K562 (cell line): ENCODE measurements around the gene ALOXE3. TPM values are rescaled to one million over a fixed set of nuclear protein-coding genes. Genes with fewer than 3 reads are reported as not detected.

Experiments
- C11orf30 ChIP-seq: fragments of 450-650 bp; IDR thresholded peaks from 2 replicates; pipeline ENCODE4 v1.6.1; 2016; ENCODE audit warnings: low read depth, mild to moderate bottlenecking
- ELF4 ChIP-seq: fragments of 450-650 bp; formaldehyde crosslinking; IDR thresholded peaks from 2 replicates; pipeline ENCODE4 v1.4.0; 2022; ENCODE audit warnings: missing genetic modification characterization
- HDGF ChIP-seq: fragments of 450-650 bp; IDR thresholded peaks from 2 replicates; pipeline ENCODE4 v1.6.1; 2016
- HMGXB4 ChIP-seq: sonication (generic); formaldehyde crosslinking; IDR thresholded peaks from 2 replicates; pipeline ENCODE4 v1.8.1; 2023; ENCODE audit warnings: mild to moderate bottlenecking, missing genetic modification reagents
- HNRNPL ChIP-seq: fragments of 200-400 bp; formaldehyde crosslinking; IDR thresholded peaks from 2 replicates; pipeline ENCODE4 v1.6.1; 2017; ENCODE audit warnings: low read depth, mild to moderate bottlenecking, low read length
- HNRNPUL1 ChIP-seq: fragments of 200-400 bp; formaldehyde crosslinking; IDR thresholded peaks from 2 replicates; pipeline ENCODE4 v1.6.1; 2017; ENCODE audit warnings: low read length
- MCM5 ChIP-seq: fragments of 450-650 bp; IDR thresholded peaks from 2 replicates; pipeline ENCODE4 v1.6.1; 2016; ENCODE audit warnings: low read depth
- NFIX ChIP-seq: fragments of 250-450 bp; sonication (Bioruptor Pico); IDR thresholded peaks from 2 replicates; pipeline ENCODE4 v1.4.0; 2020; ENCODE audit warnings: low read depth, mild to moderate bottlenecking, moderate library complexity
- PPARD ChIP-seq: fragments of 250-450 bp; sonication (Bioruptor Pico); IDR thresholded peaks from 2 replicates; pipeline ENCODE4 v1.8.0; 2022; ENCODE audit warnings: inconsistent platforms, mild to moderate bottlenecking, moderate library complexity
- RBFOX2 ChIP-seq: fragments of 200-400 bp; formaldehyde crosslinking; IDR thresholded peaks from 2 replicates; pipeline ENCODE4 v1.6.1; 2017; ENCODE audit warnings: low read depth, mild to moderate bottlenecking, low read length, moderate library complexity
- RBM25 ChIP-seq: fragments of 200-400 bp; formaldehyde crosslinking; IDR thresholded peaks from 2 replicates; pipeline ENCODE4 v1.6.1; 2018; ENCODE audit warnings: low read length, low read depth, moderate library complexity; ENCODE audit not compliant: severe bottlenecking
- SETDB1 ChIP-seq: IDR thresholded peaks from one replicate; pipeline ENCODE4 v1.6.1; 2012; ENCODE audit warnings: low read length, control low read depth, inconsistent platforms
- SFPQ ChIP-seq: fragments of 200-400 bp; formaldehyde crosslinking; IDR thresholded peaks from 2 replicates; pipeline ENCODE4 v1.6.1; 2017; ENCODE audit warnings: mild to moderate bottlenecking, low read depth, low read length, moderate library complexity
- TFAP4 ChIP-seq: sonication (generic); formaldehyde crosslinking; IDR thresholded peaks from 2 replicates; pipeline ENCODE4 v1.8.0; 2022; ENCODE audit warnings: missing genetic modification reagents, mild to moderate bottlenecking, moderate library complexity, borderline replicate concordance
- ZBTB11 ChIP-seq, 3 experiments: fragments of 200-800 bp in 1 of 3; fragments of 250-450 bp in 1 of 3; fragments of 450-650 bp in 1 of 3; sonication (Bioruptor Pico) in 1 of 3; sonication (Bioruptor generic) in 1 of 3; formaldehyde crosslinking in 1 of 3; IDR thresholded peaks; 2 replicates each; pipeline versions ENCODE4 v1.6.1 to v1.8.0; 2016 to 2022; ENCODE audit warnings: mild to moderate bottlenecking in 2 of 3, missing genetic modification characterization in 2 of 3, missing compliant biosample characterization in 1 of 3, moderate library complexity in 1 of 3
- ZBTB34 ChIP-seq: fragments of 250-450 bp; sonication (Bioruptor Pico); IDR thresholded peaks from 2 replicates; pipeline ENCODE4 v1.8.0; 2021; ENCODE audit warnings: mild to moderate bottlenecking, moderate library complexity
- polyA plus RNA-seq, 8 experiments: library from polyadenylated mRNA; depleted of rRNA in 4 of 8; stranded (reverse) in 5 of 8; unstranded in 3 of 8; fragments of >200 nt; fragmentation: Nextera tagmentation in 2 of 8; fragmentation: Illumina TruSeq in 1 of 8; extraction: Ambion mirVana in 2 of 8; extraction: Trizol in 1 of 8; gene quantifications; 2 replicates each; pipeline versions ENCODE4 v1.2.1 to v1.2.3, GENCODE V29; 2011 to 2014; ENCODE audit warnings: inconsistent platforms in 1 of 8, missing spikeins in 1 of 8
- total RNA-seq, 7 experiments: library from RNA; depleted of rRNA in 6 of 7; stranded (reverse); fragments of >200 nt in 6 of 7; fragmentation: Illumina TruSeq in 2 of 7; extraction: Trizol in 2 of 7; gene quantifications; 2 replicates each; pipeline versions ENCODE4 v1.2.1 to v1.2.3, GENCODE V29; 2011 to 2021; ENCODE audit warnings: low replicate concordance in 1 of 7

ALOXE3 gene
- total and polyA plus RNA-seq, 9 of the 15 experiments (the other 6 are each of a cell fraction or from before 2014, with no cell fraction given) = 0.04 TPM; not detected in 8

GRCh38 chr17:8162997-8163977 lies 45.0 kb upstream of the ALOXE3 start (continued):
- TF ChIP-seq SFPQ (no peak), ELF4 (CRISPR knock-in tag) (0 out of 2 replicates have a peak, but pooled peaks have one; percentile 24), RBFOX2 (peak; percentile 3; the same call in 1 of the 2 replicates), RBM25 (no peak), ZBTB11 (CRISPR knock-in tag; IDR thresholded peaks at IDR 0.05) (no peak), HNRNPUL1 (no peak), NFIX (CRISPR knock-in tag) (no peak), HMGXB4 (CRISPR knock-in tag) (no peak), ZBTB34 (CRISPR knock-in tag) (no peak), MCM5 (no peak), PPARD (CRISPR knock-in tag) (no peak), HDGF (0 out of 2 replicates have a peak, but pooled peaks have one; percentile 50), HNRNPL (no peak), C11orf30 (no peak), SETDB1 (no peak), TFAP4 (CRISPR knock-in tag) (0 out of 2 replicates have a peak, but pooled peaks have one; percentile 5)
